Esophagus squamous epithelium (tissue), 5 donors: ENCODE results near the gene ENGASE. TPM values are rescaled to one million over a fixed set of nuclear protein-coding genes. Genes with fewer than 3 reads are reported as not detected.

ENCODE experiments used
- DNase-seq: peaks from one replicate; lab custom pipeline; 2025; lab: John Stamatoyannopoulos, UW
- H3K27ac ChIP-seq, 4 donors: fragments of 200-600 bp; sonication (generic); one replicate each; pipeline ENCODE4 v1.5.1; 2016 to 2019; ENCODE audit warnings: mild to moderate bottlenecking in 1 of 4
- H3K27me3 ChIP-seq, 4 donors: fragments of 200-600 bp; sonication (generic); 1 replicate in 3 of 4; 2 replicates in 1 of 4; pipeline versions ENCODE4 v1.5.1 to v1.6.0; 2017 to 2021; ENCODE audit warnings: antibody characterized with exemption in 1 of 4
- H3K36me3 ChIP-seq, 3 donors: fragments of 200-600 bp; sonication (generic); one replicate each; pipeline ENCODE4 v1.5.1; 2016 to 2019
- H3K4me1 ChIP-seq, 3 donors: fragments of 200-600 bp; sonication (generic); one replicate each; pipeline ENCODE4 v1.5.1; 2017 to 2019
- H3K4me3 ChIP-seq, 4 donors: fragments of 200-600 bp; sonication (generic); 1 replicate in 3 of 4; 2 replicates in 1 of 4; pipeline ENCODE4 v1.5.1; 2016 to 2019; ENCODE audit warnings: mild to moderate bottlenecking in 2 of 4, moderate library complexity in 1 of 4
- H3K9me3 ChIP-seq, 3 donors: fragments of 200-600 bp; sonication (generic); one replicate each; pipeline ENCODE4 v1.5.1; 2016 to 2019
- POLR2A ChIP-seq, 4 donors: fragments of 450-650 bp; IDR thresholded peaks; one replicate each; pipeline ENCODE4 v1.6.1; 2017; ENCODE audit warnings: antibody characterized with exemption in 4 of 4, mild to moderate bottlenecking in 4 of 4, moderate library complexity in 3 of 4
- WGBS, 2 donors: methylation state at CpG; one replicate each; pipeline ENCODE4 v1.1.5; 2018; 5-methylcytosine and 5-hydroxymethylcytosine counted together
- intact Hi-C: fragments of 100-400 bp; cut with DNase I; formaldehyde crosslinking; loops from one replicate; pipeline ENCODE4 v1.15.0; 2022
- total RNA-seq, 4 donors: library from RNA; depleted of rRNA; stranded (reverse); fragments of >200 nt; gene quantifications; one replicate each; pipeline ENCODE4 v1.1.0, GENCODE V29; 2016
- TF ChIP-seq, protein P1 (sequence below), 6 experiments: fragments of 450-650 bp in 4 of 6; fragments of 200-600 bp in 2 of 6; sonication (generic) in 2 of 6; IDR thresholded peaks; one replicate each; pipeline ENCODE4 v1.5.1; 2016 to 2019; ENCODE audit warnings: antibody characterized with exemption in 6 of 6, mild to moderate bottlenecking in 4 of 6, moderate library complexity in 4 of 6
- donor health status: DM: yes; HTN: yes; CAD: no.

Gene ENGASE
- total RNA-seq, 4 donors from 2014 or later = 6.0 to 32.2 (median 9.5) TPM

DNA sequence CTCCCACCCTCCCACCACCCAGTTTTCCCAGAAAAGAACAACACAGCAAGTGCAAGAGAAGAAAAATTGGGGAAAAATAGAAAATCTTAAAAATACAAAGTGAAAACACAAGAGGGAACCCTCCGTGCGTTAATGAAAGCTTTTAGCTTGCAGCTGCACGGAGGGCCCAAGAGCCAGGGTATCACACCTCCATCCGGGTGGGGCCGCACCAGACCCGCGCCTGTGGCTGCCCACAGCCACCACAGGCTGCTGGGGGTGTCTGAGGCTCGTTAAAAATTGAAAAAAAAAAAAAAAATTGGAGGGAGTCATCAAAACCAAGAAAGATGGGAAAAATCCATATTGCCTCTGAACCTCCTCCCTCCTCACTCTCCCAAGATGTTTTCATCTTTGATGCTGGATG lies 18.6 kb downstream of the ENGASE start:
- no peak for DNase-seq
- 40 to 45% methylated on average over 8 of the region's 8 CpGs for WGBS, 2 donors
- Histone ChIP-seq H3K4me3 (no peak overlapping the region), H3K27ac (no peak overlapping the region), H3K9me3 (no peaks in the 10 kb centered on the region), H3K27me3 (peaks cover 0 to 90% (median 11%) of the 10 kb centered on the region in 4 donors), H3K36me3 (no peaks in the 10 kb centered on the region), H3K4me1 (peaks cover 9 to 39% (median 11%) of the 10 kb centered on the region in 3 donors)
- TF ChIP-seq, protein P1, sequence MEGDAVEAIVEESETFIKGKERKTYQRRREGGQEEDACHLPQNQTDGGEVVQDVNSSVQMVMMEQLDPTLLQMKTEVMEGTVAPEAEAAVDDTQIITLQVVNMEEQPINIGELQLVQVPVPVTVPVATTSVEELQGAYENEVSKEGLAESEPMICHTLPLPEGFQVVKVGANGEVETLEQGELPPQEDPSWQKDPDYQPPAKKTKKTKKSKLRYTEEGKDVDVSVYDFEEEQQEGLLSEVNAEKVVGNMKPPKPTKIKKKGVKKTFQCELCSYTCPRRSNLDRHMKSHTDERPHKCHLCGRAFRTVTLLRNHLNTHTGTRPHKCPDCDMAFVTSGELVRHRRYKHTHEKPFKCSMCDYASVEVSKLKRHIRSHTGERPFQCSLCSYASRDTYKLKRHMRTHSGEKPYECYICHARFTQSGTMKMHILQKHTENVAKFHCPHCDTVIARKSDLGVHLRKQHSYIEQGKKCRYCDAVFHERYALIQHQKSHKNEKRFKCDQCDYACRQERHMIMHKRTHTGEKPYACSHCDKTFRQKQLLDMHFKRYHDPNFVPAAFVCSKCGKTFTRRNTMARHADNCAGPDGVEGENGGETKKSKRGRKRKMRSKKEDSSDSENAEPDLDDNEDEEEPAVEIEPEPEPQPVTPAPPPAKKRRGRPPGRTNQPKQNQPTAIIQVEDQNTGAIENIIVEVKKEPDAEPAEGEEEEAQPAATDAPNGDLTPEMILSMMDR (IDR thresholded peaks at IDR 0.05) = no peak
- TF ChIP-seq POLR2A (IDR thresholded peaks at IDR 0.05) = no peak
- intact Hi-C loops = no loop called here

DNA sequence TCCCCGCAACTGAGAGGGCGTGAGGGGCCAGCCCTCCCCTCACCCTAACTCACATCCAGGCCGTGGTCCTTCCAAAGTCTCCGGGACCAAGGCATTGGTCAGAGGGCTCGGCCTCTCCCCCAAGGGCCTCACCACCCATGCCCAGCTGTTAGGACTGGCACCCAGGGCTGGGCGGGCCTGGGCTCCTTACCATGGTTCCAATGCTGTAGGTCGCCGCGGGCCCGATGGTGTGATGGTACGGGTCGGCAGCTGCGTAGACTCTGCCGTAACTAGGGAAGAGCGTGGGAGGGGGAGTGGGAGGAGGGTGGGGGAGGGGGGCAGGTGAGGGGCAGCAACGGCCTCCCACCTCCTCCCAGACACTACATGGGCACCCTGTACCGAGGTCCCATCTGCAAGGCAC lies 19.6 kb downstream of the ENGASE start:
- Histone ChIP-seq H3K4me1 (peaks cover 9 to 37% (median 11%) of the 10 kb centered on the region in 3 donors), H3K9me3 (no peaks in the 10 kb centered on the region), H3K27me3 (peaks cover 0 to 99% (median 12%) of the 10 kb centered on the region in 4 donors), H3K27ac (no peak overlapping the region), H3K36me3 (no peaks in the 10 kb centered on the region), H3K4me3 (no peak overlapping the region)
- WGBS, 2 donors = 51% methylated on average over 2 to 5 of the region's 17 CpGs
- TF ChIP-seq POLR2A (IDR thresholded peaks at IDR 0.05) = no peak
- TF ChIP-seq, protein P1 (IDR thresholded peaks at IDR 0.05) = no peak
- intact Hi-C loops = no loop called here
- no peak for DNase-seq

DNA sequence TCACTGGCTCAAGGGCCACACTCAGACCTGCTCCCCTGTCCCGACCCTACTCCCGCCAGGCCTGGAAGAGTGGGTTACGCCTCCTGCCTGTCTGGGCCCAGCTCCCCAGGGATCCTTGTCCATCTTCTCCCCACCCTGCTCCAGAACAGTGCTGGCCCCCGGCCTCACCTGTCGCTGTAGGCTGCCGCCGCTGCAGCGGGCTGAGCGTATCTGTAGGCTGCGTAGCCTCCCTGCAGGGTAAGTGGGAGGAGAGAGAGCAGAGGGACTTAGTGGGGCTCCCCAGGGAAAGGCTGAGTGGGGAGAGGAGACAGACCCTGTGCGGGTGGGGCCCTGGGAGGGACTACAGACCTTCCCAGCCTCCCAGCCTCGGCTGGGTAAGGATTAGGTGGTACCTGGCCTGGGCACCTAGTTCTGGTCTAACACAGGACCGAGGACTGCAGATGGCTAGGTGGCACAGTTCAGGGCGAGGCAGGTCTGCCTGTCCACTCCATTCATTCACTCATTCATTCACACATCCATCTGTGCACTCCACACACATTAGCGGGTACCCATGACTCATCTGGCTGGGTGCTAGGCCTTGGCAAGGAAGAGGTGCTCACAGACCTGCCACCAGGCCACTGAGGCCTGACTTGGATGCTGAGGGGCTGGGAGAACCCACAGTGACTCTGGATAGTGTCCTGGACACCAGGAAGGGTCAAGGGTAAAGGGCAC lies 20.9 kb downstream of the ENGASE start:
- DNase-seq = no peak
- no peak overlapping the region for H3K27ac ChIP-seq
- 62 to 89% methylated on average over 3 to 4 of the region's 15 CpGs for WGBS, 2 donors
- H3K4me3 ChIP-seq = no peak overlapping the region
- H3K4me1 ChIP-seq = peaks cover under 1 to 24% (median 3%) of the 10 kb centered on the region in 3 donors
- H3K36me3 ChIP-seq = no peaks in the 10 kb centered on the region
- H3K27me3 ChIP-seq = peaks cover 0 to 100% (median 12%) of the 10 kb centered on the region in 4 donors
- no peaks in the 10 kb centered on the region for H3K9me3 ChIP-seq
- TF ChIP-seq, protein P1 (IDR thresholded peaks at IDR 0.05) = no peak
- no peak for TF ChIP-seq POLR2A (IDR thresholded peaks at IDR 0.05)
- intact Hi-C loops = no loop called here

DNA sequence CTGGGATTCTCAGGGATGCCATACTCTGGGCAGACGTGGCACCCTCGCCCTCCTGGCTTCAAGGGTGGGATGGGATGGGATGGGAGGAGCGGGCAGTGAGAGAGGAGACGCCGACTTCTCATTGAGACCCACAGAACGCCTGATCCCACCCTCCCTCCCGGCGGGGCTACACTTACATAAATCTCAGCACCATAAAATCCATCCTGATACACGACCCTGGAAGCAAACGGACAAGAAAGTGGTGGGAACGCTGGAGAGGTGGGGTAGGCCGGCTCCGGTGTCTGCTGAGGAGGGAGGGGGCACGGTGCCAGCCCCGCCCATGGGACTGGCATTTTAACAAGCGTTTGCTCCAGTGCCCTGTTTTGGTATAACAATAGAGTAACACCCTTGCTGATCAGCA lies 21.9 kb downstream of the ENGASE start:
- peaks cover 0 to 100% (median 12%) of the 10 kb centered on the region in 4 donors for H3K27me3 ChIP-seq
- H3K27ac ChIP-seq = no peak overlapping the region
- TF ChIP-seq, protein P1 (IDR thresholded peaks at IDR 0.05) = no peak
- TF ChIP-seq POLR2A (IDR thresholded peaks at IDR 0.05) = no peak
- 29 to 47% methylated on average over 11 to 13 of the region's 16 CpGs for WGBS, 2 donors
- H3K4me1 ChIP-seq = peaks cover 0 to 15% (median 0%) of the 10 kb centered on the region in 3 donors
- no peaks in the 10 kb centered on the region for H3K36me3 ChIP-seq
- DNase-seq = no peak
- intact Hi-C loops = no loop called here
- H3K4me3 ChIP-seq = no peak overlapping the region
- H3K9me3 ChIP-seq = no peaks in the 10 kb centered on the region

DNA sequence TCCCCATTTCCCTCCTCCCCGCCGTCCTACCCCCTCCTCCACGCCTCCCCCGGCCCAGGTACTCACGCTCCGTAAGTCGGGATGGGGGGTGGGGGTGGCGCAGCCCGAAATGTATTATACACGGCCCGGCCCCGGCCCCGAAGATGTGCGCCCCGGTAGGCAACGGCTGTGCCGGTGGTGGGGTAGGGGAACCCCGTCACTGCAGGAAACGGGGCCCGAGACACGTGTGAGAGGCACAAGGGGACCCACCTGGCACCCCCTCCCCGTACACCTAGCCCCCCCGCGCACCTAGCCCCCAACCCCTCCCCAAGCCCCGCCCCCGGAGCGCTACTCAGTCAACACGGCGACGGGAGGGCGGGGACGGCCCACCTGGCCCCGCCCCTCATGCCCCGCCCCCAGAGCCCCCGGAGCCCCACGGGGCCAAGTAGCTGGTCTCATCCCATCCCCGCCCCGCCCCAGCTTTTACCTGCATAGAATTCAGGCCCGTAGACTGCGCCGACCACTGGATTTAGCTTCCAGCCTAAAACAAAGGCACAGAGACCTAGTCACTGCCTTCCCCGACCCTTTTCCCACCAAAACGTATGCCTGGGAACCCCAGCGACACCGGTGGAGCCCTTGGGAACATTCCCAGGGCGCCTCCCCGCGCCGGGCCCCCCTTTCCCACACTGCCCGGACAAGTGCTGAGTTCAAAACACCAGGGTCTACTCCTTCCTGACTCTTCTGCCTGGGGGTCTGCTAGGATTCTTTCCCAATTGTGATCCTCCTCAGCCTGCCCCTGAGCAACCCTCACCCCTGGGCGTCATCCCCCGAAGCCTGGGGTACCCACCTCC lies 22.8 kb downstream of the ENGASE start:
- Histone ChIP-seq H3K36me3 (no peaks in the 10 kb centered on the region), H3K9me3 (no peaks in the 10 kb centered on the region), H3K4me3 (no peak overlapping the region), H3K4me1 (peaks cover 0 to 13% (median 0%) of the 10 kb centered on the region in 3 donors), H3K27ac (no peak overlapping the region), H3K27me3 (peaks cover 0 to 100% (median 12%) of the 10 kb centered on the region in 4 donors)
- DNase-seq = no peak
- intact Hi-C loops = no loop called here
- TF ChIP-seq POLR2A (IDR thresholded peaks at IDR 0.05) = no peak
- TF ChIP-seq, protein P1 (IDR thresholded peaks at IDR 0.05) = no peak
- 41 to 55% methylated on average over 2 to 10 of the region's 52 CpGs for WGBS, 2 donors
